ENCODE results near the gene CRB2.

Gene CRB2

DNA sequence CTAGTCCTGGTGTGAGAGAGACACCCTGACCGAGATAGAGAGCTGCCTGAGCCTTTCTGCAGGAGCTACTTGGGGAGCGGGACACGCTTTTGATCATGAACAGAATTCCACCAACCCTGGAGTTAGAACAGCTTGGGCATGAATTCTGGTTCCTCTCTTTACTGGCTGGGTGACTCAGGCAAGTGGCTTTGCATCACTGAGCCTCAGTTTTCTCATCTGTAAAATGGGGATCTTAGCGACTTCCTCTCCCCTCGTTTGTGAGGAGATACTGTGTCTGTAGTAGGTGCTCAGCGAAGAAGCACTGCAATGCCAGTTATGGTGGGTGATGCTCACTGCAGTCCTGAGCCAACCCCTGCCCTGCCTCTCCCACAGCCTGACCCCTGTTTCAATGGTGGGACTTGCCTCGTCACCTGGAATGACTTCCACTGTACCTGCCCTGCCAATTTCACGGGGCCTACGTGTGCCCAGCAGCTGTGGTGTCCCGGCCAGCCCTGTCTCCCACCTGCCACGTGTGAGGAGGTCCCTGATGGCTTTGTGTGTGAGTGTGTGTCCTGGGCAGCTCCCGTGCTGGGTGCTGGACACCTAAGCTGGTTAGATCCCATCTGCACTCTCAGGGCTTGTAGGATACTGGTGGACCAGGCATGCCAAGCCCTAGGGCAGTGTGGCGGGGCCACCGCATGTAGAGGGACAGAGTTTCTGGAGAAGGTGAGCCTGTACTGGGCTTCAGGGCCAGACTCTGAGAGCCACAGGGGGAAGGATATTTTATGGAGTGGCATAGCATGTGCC, 16.0 kb downstream of the CRB2 start:
- TF ChIP-seq, protein P1, sequence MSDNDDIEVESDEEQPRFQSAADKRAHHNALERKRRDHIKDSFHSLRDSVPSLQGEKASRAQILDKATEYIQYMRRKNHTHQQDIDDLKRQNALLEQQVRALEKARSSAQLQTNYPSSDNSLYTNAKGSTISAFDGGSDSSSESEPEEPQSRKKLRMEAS (IDR thresholded peaks at IDR 0.05; ENCODE audit: low read depth, low read length): no peak
- TF ChIP-seq POLR2A (IDR thresholded peaks at IDR 0.05; ENCODE audit: extremely low read depth, insufficient read length): no peak
- TF ChIP-seq MYC (IDR thresholded peaks at IDR 0.05; ENCODE audit: low read depth, low read length): no peak
- TF ChIP-seq, protein P2, sequence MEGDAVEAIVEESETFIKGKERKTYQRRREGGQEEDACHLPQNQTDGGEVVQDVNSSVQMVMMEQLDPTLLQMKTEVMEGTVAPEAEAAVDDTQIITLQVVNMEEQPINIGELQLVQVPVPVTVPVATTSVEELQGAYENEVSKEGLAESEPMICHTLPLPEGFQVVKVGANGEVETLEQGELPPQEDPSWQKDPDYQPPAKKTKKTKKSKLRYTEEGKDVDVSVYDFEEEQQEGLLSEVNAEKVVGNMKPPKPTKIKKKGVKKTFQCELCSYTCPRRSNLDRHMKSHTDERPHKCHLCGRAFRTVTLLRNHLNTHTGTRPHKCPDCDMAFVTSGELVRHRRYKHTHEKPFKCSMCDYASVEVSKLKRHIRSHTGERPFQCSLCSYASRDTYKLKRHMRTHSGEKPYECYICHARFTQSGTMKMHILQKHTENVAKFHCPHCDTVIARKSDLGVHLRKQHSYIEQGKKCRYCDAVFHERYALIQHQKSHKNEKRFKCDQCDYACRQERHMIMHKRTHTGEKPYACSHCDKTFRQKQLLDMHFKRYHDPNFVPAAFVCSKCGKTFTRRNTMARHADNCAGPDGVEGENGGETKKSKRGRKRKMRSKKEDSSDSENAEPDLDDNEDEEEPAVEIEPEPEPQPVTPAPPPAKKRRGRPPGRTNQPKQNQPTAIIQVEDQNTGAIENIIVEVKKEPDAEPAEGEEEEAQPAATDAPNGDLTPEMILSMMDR (IDR thresholded peaks at IDR 0.05; ENCODE audit: low read depth, low read length): no peak
- H3K4me3 ChIP-seq (ENCODE audit: low read depth, low read length): no peak overlapping the region

DNA sequence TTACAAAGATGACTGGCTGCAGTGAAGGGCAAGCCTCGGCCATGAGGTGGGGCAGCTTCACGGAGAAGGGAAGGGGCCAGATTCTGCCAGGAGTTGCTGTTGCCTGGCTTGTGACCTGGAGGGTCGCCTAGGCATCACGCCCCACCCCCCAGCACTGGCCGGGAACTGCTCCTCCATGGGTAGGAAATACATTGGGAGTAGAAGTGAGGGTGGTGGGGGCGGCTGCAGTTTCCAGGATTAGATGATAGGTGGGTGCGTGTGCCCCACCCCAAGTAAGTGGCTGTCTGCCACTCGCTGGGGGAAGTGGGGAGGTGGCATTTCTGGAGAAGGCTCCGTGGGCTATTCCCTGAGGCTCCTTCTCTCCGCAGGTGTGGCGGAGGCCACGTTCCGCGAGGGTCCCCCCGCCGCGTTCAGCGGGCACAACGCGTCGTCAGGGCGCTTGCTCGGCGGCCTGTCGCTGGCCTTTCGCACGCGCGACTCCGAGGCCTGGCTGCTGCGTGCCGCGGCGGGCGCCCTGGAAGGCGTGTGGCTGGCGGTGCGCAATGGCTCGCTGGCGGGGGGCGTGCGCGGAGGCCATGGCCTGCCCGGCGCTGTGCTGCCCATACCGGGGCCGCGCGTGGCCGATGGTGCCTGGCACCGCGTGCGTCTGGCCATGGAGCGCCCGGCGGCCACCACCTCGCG, 16.9 kb downstream of the CRB2 start:
- no peak for DNase-seq (ENCODE audit: low read depth)
- no peak overlapping the region for H3K4me3 ChIP-seq (ENCODE audit: low read depth, low read length)
- TF ChIP-seq, protein P2 (IDR thresholded peaks at IDR 0.05; ENCODE audit: low read depth, low read length): no peak
- TF ChIP-seq MYC (IDR thresholded peaks at IDR 0.05; ENCODE audit: low read depth, low read length): no peak
- TF ChIP-seq, protein P1 (IDR thresholded peaks at IDR 0.05; ENCODE audit: low read depth, low read length): no peak
- no peak for TF ChIP-seq POLR2A (IDR thresholded peaks at IDR 0.05; ENCODE audit: extremely low read depth, insufficient read length)

More for the DNA sequence above, 16.0 kb downstream of the CRB2 start:
- DNase-seq (ENCODE audit: low read depth): no peak

DNA sequence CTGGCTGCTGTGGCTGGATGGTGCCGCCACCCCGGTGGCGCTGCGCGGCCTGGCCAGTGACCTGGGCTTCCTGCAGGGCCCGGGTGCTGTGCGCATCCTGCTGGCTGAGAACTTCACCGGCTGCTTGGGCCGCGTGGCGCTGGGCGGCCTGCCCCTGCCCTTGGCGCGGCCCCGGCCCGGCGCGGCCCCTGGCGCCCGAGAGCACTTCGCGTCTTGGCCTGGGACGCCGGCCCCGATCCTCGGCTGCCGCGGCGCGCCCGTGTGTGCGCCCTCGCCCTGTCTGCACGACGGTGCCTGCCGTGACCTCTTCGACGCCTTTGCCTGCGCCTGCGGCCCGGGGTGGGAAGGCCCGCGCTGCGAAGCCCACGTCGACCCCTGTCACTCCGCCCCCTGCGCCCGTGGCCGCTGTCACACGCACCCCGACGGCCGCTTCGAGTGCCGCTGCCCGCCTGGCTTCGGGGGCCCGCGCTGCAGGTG, 17.5 kb downstream of the CRB2 start:
- no peak overlapping the region for H3K4me3 ChIP-seq (ENCODE audit: low read depth, low read length)
- TF ChIP-seq, protein P2 (IDR thresholded peaks at IDR 0.05; ENCODE audit: low read depth, low read length): no peak
- TF ChIP-seq, protein P1 (IDR thresholded peaks at IDR 0.05; ENCODE audit: low read depth, low read length): no peak
- TF ChIP-seq MYC (IDR thresholded peaks at IDR 0.05; ENCODE audit: low read depth, low read length): no peak
- no peak for TF ChIP-seq POLR2A (IDR thresholded peaks at IDR 0.05; ENCODE audit: extremely low read depth, insufficient read length)
- DNase-seq (ENCODE audit: low read depth): no peak

DNA sequence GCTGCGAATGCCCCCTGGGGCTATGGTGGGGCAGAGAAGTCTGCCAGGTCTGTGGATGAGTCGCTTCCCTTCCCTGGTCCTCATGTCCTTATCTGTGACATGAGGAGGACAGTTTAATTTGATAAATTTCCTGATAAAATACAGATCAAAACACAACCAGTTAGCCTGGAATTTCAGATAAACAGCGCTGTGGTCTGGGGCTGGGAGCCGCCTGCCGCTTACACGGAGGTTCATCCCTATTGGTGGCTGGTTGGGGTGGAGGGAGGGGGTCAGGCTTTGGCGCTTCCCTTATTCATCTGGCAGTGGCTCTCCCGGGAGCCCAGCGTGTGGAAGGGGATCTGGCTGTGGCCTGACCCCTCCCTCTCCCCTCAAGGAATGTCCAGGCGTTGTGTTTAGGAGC, 17.9 kb downstream of the CRB2 start:
- no peak for DNase-seq (ENCODE audit: low read depth)
- H3K4me3 ChIP-seq (ENCODE audit: low read depth, low read length): no peak overlapping the region
- TF ChIP-seq, protein P1 (IDR thresholded peaks at IDR 0.05; ENCODE audit: low read depth, low read length): no peak
- TF ChIP-seq MYC (IDR thresholded peaks at IDR 0.05; ENCODE audit: low read depth, low read length) (no peak), POLR2A (IDR thresholded peaks at IDR 0.05; ENCODE audit: extremely low read depth, insufficient read length) (no peak)
- TF ChIP-seq, protein P2 (IDR thresholded peaks at IDR 0.05; ENCODE audit: low read depth, low read length): no peak

DNA sequence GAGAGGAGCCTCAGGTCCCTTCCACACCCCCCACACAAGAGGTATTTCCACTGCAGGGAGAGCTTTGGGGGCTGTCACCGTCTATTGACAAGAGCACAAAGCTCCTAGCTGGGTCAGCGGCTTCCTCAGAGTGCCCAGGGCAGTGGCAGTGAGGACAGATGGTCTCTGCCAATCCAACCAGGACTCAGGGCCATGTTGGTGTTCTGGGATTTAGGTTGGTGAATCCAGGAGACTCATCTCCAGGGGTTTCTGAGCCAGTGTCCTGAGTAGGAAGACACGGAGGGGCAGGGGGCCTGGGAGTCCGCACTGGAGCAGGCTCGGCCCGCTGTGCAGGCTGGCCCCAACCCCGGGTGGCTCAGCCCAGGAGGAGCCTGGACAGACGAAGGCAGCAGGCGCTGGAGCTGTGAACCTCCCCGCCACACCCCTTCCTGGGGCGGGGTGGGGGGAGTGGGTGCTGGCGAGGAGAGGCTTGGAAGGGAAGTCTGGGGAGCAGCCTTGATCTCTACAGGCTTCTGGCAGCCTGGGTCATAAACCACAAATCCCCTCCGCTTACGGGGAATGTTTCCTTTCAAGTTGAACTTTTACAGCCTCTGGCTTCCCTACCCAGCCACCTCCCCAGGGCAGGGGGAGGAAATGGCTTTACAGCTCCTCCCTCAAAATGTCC, 19.6 kb downstream of the CRB2 start:
- H3K4me3 ChIP-seq (ENCODE audit: low read depth, low read length): no peak overlapping the region
- peak; percentile 76 for DNase-seq (ENCODE audit: low read depth)
- no peak for TF ChIP-seq MYC (IDR thresholded peaks at IDR 0.05; ENCODE audit: low read depth, low read length)
- TF ChIP-seq, protein P1 (IDR thresholded peaks at IDR 0.05; ENCODE audit: low read depth, low read length): no peak
- TF ChIP-seq POLR2A (IDR thresholded peaks at IDR 0.05; ENCODE audit: extremely low read depth, insufficient read length): no peak
- TF ChIP-seq, protein P2 (IDR thresholded peaks at IDR 0.05; ENCODE audit: low read depth, low read length): no peak
